HG03520 (cell line): ENCODE measurements around the gene FAT2.
"Not testable (repeated sequence)": the region's sequence is repeated elsewhere in the genome, so short reads cannot be mapped to it uniquely, and the experiment has no call there.

ENCODE experiments used
- ATAC-seq: cut with Tn5 transposase; IDR thresholded peaks from one replicate; pipeline ENCODE4 v1.9.1; 2021; ENCODE audit warnings: mild to moderate bottlenecking, moderate library complexity; ENCODE audit not compliant: unreplicated experiment

FAT2 gene

DNA sequence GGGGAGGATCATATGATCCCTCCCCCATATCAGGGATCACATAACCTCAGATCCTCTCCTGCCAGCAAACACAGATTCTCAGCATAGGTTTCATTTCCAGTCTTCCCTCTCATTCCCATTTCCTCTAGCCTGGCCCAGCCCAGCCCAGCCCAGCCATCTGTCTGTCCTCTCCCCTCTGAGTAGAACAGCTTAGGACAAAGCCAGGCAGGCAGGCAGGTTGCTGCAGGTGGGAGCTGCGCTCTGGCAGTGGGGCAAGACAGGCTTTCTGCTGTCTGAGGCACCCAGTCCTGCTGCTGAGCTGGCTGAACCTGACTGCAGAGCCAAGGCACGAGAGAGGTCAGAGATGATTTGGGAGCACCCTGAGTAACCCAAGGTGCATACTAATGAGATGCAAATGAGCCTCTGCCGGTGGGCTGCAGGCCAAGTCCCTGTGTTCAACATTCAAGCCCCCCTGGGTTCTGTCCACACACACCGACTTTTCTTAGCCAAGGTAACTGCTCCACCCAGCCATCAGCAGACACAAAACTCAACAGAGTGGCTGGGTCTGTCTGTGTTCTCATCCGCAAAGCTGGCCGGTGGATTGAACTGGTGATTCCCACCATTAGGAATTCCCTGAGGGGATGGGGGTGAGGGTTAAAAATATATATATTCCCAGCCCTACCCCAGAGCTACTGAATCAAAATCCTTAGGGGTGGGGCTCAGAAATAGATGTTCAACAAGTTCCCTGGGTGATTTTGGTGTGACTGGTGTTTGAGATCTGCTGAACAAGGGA lies 9.1 kb downstream of the FAT2 start:
- no peak for ATAC-seq

DNA sequence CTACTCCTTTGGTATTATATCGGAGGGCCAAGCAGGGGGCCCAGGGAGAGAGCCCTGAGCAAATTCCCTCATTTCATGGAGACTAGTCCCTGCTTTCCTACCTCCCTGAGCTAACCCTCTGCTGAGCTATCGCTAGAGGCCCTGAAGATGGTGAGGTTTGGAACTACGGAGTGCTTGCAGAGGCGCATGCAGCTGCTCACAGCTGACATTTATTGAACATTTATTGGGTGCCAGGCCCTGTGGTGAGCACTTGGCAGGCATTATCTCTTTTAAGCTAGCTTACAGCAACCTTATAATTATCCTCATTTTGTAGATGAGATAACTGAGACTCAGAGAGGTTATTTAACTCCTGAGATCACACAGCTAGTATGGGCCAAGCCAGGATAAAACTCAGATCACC lies 9.8 kb downstream of the FAT2 start:
- ATAC-seq = no peak

DNA sequence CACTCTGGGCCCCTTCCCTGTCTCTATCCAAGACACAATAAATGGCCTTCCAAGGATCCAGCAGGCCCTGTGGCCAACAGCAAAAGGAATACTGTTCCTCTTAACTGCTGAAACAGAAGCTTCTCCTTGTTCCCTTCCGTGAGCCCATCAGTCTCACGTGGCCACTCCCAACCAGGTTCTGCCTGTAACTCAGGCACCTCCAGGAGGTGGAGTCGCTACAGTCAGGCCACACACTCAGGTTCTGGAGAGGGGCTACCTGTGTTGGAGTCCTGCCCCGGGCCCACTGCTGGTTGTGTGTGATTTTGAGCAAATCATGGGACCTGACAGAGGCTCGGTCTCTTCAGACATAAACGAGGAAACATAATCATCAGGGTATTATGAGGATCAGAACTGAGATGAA lies 10.3 kb downstream of the FAT2 start:
- no peak for ATAC-seq

DNA sequence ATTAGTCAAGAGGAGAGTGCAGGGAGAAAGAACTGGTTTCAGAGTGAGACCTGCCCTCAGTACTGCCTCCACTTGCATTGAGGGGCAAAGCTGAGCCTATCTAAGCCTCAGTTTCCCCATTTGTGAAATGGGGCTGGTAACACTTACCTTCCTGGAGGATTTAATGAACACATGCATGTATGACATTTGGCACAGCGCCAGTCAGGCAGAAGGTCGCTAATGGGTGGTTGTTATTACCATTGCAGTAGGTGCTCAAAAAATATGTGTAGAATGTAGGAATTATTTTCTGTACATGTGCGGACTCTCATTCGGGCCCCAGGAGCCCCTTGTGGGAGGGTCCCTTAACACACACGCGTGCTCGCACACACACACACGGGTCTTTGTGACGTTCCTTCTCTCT lies 10.9 kb downstream of the FAT2 start:
- ATAC-seq = no peak

DNA sequence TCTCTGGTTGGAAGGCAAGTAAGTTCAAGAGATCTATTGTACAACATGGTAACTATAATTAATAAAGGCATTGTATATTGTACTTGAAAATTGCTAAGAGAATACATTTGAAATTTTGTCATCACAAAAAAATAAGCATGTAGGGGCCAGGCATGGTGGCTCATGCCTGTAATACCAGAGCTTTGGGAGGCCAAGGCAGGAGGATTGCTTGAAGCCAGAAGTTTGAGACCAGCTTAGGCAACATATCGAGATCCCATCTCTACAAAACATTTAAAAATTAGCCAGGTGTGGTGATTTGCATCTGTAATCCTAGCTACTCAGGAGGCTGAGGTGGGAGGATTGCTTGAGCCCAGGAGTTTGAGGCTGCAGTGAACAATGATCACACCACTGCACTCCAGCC lies 12.0 kb downstream of the FAT2 start:
- not testable (repeated sequence) for ATAC-seq

DNA sequence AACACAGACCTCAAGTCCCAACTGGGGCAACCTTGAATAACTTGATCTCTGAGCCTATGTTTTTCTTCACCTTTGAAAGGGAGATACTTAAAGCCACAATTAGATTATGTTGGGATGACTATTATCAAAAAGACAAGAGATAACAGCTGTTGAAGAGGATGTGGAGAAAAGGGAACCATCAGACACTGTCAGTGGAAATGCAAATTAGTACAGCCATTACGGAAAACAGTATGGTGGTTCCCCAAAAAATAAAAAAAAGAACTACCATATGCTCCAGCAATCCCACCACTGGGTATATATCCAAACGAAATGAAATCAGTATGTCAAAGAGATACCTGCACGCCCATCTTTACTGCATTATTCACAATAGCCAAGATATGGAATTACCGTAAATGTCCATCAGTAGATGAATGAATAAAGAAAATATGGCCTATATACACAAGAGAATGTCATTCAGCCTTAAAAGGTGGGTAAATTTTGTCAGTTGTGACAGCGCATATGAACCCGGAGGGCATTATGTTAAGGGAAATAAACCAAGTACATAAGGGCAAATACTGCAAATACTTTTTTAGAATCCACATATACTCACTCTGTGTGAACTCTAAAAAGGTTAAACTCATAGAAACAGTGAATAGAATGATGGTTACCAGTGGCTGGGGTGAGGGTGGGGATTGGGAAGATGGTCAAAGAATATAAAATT lies 12.7 kb downstream of the FAT2 start:
- ATAC-seq = no peak

DNA sequence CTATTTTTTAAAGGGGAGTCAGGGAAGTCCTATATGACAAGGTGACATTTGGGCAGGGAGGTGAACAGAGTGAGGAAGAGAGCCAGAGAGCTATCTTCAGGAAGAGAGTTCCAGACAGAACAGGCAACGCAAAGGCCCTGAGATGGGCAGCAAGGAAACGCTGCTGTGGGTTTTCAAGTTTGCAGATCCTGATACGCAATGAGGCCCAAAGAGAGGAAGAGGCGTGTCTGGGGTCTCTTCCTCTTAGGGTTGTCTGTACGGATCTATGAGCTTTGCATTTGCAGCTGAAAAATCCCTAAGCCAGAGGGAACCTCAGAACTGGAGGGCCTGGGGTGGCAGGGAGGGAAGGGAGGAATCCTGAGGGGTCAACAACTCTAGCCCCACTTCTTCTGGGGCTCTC lies 13.6 kb downstream of the FAT2 start:
- no peak for ATAC-seq

DNA sequence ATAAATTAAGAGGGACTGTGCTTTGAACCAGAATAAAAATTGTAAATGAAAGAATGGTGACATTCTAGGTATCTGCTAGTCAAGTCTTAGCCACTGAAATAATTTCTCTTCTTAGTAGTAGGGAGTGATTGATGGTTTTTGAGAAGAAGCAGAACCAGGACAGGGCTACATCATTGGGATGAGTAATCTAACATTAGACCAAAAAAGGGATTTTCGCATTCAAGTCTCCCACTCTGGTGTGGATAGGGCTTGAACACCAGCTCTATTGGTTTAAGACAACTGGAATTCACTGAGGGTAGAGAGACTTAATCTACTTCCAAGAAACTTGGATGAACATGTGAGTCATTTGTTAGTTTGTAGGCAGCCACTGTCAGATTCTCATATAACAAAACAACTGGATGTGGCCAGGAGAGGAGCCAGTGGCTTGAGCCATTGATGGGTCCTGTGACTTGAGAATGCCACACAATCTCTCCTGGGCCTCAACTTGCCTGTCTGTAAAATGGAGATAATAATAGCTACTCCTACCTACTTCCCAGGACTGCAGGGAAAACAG lies 16.6 kb downstream of the FAT2 start:
- ATAC-seq = no peak

DNA sequence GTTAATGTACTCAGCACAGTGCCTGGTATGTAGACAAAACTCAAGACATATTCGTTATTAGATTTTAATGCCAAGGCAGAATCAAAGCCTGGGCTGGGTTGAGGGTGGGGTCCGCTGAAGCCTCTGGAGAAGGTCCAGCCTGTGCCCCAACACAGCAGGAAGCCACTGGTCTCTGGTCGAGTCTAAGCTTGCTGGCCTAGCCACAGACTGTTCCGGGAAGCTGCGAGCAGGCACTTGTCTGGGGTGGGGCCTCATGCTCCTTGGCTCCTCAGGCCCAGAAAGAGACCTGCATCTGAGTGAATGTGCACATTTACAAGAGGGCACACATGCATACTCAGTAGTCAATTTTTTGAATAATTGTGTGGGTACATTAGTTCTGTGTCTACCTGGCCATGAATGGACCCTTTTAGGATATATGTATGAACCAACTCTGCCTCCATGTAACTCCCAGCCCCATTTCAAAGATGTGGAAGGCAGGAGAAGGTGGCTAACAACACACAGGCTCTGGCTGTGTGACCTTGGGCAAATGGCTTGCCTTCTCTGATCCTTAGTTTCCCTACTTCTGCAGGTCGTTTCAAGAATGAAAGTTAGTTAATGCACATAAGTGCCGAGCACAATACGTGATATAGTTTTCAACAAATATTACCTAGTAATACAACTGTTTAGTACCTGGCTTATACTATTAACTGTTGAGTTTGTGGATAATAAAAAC lies 18.3 kb downstream of the FAT2 start:
- ATAC-seq = no peak

DNA sequence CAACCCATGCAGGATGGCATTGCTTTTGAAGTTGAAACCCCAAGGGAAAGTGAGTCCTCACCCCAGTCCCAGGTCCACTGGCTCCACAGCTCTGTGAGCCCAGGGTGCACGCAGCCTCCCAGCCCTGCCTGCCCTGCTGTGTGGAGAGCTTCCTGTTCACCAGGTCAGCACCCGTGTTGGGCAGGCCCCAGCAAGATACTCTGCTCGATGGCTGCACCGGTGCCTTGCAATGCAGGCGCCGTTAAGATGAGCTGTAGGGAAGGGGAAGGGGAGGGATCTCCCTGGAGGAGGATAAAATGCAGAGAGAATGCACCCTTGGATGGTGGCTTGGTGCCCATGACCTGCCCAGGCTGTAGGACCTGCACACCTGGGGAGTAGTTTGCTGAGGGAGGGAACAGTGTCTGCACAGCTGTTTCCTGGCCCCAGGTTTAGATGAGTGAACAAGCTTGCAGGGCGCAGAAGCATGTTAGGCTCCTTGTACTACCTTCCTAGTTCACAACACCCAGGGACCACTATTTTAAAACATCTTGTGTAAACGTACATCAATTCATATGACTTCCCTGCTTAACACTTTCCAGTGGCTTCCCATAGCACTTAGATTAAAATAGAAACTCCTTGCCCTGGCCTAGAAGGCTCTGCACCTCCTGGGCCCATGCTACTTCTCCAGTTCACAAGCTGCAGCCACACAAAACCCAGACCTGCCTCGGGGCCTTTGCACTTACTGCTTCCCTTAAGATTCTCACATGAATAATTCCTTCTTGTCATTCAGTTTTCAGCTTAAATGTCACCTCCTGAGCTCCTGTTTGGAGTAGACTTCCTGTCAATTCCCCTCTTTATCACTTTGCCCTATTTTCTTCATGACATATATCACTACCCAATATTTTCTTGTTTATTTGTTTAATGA lies 19.6 kb downstream of the FAT2 start:
- ATAC-seq = no peak

DNA sequence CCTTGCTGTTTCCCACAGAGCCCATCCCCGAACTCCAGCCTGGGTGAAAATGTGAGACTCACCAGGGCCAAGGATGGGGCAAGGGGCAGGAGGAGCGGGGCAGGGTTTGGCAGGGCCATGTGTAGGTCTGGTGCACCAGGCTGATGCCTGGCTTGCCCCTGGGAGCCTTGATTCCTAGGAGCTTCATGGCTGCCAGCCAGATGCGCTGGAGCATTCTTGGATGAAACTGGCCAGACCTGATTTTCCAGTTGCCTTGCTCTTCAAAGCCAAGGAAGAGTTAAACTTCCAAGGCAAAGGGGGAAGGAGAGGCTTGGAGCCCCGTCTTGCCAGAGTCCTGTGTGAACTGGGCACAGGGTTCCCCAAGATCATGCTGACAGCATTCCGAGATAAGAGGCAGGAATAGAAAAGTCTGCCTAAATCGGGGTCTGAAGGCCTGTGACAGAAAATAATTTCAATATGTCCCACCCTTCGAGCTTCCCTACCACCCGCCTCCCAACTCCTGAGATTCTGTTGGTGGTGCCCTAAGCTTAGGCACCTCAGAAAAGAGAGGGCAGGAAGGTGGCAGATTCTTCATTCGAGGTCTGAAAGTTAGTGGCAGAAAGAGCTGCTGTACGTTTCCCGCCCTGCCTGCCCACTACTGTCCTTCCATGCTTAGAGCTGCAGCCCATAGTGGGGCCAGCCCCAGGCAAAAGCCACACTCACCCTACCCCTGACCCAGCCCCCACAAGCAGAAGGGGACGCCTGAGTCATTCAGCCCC lies 20.4 kb downstream of the FAT2 start:
- no peak for ATAC-seq

DNA sequence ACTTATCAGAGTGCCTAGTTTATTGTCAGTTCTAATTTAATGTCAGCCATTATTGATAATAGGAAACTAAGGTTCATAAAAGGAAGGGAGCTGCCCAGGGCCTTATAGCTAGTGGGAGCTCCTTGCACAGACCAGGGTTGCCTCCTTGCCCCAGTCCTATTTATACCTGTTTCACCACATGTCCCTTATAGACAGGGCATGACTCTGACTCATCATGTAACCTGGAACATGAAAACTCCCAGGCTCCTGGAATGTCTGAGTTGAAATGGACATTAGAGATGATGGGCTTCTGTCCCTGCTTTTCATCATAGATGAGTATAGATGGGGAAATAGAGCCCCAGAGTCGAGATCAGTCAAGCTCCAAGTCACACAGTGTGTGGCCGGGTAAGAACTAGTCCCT lies 21.1 kb downstream of the FAT2 start:
- no peak for ATAC-seq

DNA sequence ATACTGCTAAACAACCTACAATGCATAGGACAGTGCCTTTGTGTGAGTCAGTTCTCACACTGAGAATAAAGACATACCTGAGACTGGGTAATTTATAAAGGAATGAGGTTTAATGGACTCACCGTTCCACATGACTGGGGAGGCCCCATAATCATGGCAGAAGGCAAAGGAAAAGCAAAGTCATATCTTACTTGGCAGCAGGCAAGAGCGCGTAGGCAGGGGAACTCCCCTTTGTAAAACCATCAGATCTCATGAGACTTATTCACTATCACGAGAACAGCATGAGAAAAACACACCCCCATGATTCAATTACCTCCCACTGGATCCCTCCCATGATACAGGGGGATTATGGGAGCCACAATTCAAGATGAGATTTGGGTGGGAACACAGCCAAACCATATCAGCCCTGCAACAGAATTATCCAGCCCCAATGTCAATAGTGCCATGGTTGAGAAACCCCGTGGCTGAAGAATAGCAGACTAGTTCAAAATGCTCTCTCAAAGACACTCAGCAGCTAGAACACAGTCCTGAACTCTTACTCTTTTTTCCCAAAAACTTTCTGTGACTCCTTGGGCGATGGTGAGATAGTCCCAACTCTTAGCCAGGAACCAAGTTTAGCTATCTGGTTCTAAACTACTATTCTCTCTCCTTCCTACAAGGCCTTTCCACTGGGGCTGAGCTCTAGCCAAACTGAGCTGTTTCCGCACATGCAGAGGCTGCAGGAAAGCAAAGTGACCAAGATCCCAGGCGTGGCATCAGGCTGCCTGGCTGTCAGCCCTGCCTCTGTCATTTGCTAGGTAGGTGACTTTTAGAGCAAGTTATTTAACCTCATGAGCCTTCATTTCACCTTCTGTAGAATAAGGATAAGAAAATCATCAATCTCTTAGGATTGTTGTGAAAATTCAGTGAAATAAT lies 21.7 kb downstream of the FAT2 start:
- ATAC-seq = no peak

DNA sequence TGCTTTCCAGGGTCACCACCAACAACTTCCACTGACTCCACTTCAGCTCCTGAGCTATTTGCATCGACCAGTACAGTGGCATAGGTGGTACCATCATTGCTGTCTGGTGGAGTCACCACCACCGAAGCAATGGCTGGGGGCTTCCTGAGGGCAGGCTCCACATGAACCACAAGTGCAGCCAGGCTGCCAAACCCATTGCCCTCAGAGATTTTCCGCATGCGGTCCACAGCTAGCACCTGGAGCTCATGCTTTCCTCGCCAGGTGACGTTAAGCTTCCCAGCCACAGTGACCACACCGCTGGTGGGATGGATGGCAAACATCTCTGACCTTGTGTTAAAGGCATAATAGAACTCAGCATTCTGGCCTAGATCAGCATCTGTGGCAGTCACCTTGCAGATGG lies 23.1 kb downstream of the FAT2 start:
- no peak for ATAC-seq

DNA sequence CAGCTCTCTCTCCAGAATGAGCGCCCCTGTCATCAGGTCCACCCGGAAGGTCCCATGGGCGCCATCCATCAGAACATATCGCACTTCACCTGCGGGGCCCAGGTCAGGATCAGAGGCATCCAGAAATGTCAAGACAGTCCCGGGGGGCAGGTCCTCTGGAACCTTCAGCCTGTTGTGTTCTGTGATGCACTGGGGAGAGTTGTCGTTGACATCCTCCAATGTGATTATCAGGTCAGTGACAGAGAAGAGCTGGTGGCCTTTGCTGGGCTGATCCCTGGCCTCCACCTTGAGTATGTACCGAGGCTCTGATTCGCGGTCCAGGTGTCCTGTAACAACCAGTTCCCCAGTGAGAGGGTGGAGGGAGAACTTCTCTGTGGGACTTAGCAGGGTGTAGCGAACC lies 25.2 kb downstream of the FAT2 start:
- ATAC-seq = no peak

DNA sequence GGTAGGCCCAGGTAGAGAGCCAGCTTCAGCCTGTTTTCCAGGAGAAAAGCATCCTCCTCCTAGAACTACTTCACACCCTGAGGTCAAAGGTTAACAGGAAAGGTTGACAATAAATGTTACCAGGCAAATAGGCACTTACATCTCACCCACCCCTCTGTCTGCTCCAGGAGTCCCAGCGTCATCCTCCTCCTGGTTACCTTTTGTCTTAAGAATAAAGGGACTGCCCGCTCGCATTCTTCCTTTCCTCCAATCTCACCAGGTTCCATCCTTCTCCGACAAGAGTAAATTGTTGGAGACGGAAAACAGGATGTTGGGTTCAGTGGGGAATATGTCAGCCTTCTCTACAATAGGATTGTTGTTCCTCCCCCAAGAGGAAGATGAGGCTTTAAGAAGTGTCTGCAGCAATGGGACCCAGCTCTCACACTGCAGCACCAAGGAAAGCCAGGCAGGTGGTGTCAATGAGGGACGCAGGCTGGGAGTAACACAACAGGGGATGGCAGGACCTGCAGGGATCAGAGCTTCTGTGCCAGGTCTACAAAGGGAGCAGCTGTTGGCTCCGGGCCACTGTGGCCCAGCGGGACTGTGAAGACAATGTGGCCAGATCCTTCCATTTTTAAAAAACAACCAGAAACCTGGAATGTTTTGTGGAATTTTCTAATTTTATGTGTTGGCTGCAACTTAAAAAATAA lies 29.0 kb downstream of the FAT2 start:
- no peak for ATAC-seq

DNA sequence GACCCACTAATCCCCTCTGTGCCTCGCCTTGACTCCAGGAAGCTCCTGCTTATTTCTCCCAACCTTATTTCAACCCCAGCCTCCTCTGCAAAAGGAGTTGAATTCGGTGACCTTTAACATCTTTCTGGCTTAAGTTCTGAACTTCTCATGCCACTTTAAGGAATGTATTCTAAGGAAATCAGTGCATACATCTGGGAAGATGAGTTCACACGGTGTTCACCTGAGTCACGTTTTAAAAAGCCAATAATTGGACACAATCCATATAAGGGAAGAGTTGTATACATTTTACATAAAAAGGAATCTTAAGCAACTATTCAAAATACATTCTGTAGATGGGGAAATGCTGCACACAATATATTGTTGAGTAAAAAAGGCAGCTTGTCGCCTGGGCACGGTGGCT lies 33.2 kb downstream of the FAT2 start:
- no peak for ATAC-seq

DNA sequence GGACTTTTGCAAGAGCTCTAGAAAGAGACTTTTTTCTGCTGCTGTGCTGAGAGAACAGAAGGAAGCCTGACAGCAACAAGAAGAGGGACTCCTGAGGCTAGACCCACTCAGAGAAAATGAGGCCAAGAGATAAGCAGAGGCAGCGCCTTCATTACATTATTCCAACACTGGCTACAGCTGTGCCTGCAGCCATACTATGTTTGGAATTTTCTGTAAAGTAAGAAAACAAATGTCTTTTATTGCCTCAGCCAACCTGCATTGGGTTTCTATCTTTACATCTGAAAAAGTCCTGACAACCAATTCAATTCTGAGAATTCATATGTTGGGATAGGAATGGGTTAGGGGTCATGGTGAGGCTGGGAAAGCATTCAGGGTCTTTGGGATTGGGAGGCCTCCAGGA lies 33.7 kb downstream of the FAT2 start:
- no peak for ATAC-seq
